DND-41 (cell line): ENCODE measurements around the gene ADRA2B.

Experiments used
- ATAC-seq: fragments of 200-7000 bp; cut with Tn5 transposase; 3 replicates; pipeline ENCODE4 v1.9.1; 2021; ENCODE audit warnings: low read depth; ENCODE audit not compliant: insufficient read depth
- DNase-seq: peaks from one replicate; pipeline ENCODE4 v3.0.0-alpha.2; 2020
- H2AFZ ChIP-seq: 2 replicates; pipeline ENCODE4 v1.6.0; 2012; ENCODE audit warnings: low read depth, low read length
- H3K27ac ChIP-seq: 2 replicates; pipeline ENCODE4 v1.5.1; 2012; ENCODE audit warnings: low read length, inconsistent platforms
- H3K27me3 ChIP-seq: fragments of 200-600 bp; sonication (generic); 2 replicates; pipeline ENCODE4 v1.6.0; 2012; ENCODE audit warnings: low read length, mild to moderate bottlenecking, inconsistent platforms; ENCODE audit not compliant: insufficient read depth, poor library complexity
- H3K36me3 ChIP-seq: 2 replicates; pipeline ENCODE4 v1.5.1; 2012; ENCODE audit warnings: low read length, inconsistent platforms; ENCODE audit not compliant: insufficient read depth
- H3K4me1 ChIP-seq: 2 replicates; pipeline ENCODE4 v1.5.1; 2012; ENCODE audit warnings: mild to moderate bottlenecking, low read length; ENCODE audit not compliant: insufficient read depth
- H3K4me2 ChIP-seq: 2 replicates; pipeline ENCODE4 v1.6.0; 2012; ENCODE audit warnings: mild to moderate bottlenecking, moderate library complexity, low read length, inconsistent platforms; ENCODE audit not compliant: insufficient read depth
- H3K4me3 ChIP-seq, 2 experiments: fragments of 200-600 bp in 1 of 2; shearing (Covaris generic) in 1 of 2; 2 replicates each; pipeline ENCODE4 v1.5.1; 2012 to 2016; ENCODE audit warnings: inconsistent platforms in 2 of 2, low read length in 2 of 2, mild to moderate bottlenecking in 2 of 2, low read depth in 1 of 2, moderate library complexity in 1 of 2
- H3K79me2 ChIP-seq: 2 replicates; pipeline ENCODE4 v1.6.0; 2012; ENCODE audit warnings: low read length, inconsistent platforms; ENCODE audit not compliant: insufficient read depth
- H3K9ac ChIP-seq: 2 replicates; pipeline ENCODE4 v1.6.0; 2012; ENCODE audit warnings: low read depth, mild to moderate bottlenecking, inconsistent platforms, low read length, moderate library complexity
- H3K9me3 ChIP-seq: 2 replicates; pipeline ENCODE4 v1.5.1; 2012; ENCODE audit warnings: low read length, moderate library complexity, mild to moderate bottlenecking, inconsistent platforms; ENCODE audit not compliant: insufficient read depth, severe bottlenecking
- H4K20me1 ChIP-seq: 2 replicates; pipeline ENCODE4 v1.6.0; 2012; ENCODE audit warnings: low read length; ENCODE audit not compliant: insufficient read depth
- CTCF ChIP-seq: IDR thresholded peaks from 2 replicates; pipeline ENCODE4 v1.5.1; 2012; ENCODE audit warnings: borderline replicate concordance, low read length, moderate library complexity, mild to moderate bottlenecking; ENCODE audit not compliant: poor library complexity, severe bottlenecking; ENCODE audit errors: extremely low read depth
- EZH2 ChIP-seq: IDR thresholded peaks from 3 replicates; pipeline ENCODE4 v1.6.1; 2012; ENCODE audit warnings: borderline replicate concordance, low read depth, mild to moderate bottlenecking, moderate library complexity, low read length, inconsistent platforms; ENCODE audit not compliant: severe bottlenecking

ADRA2B gene

GRCh38 chr2:96091711-96092572 is 24.4 kb downstream of the ADRA2B start:
- Histone ChIP-seq H2AFZ (no peak overlapping the region), H3K9ac (no peak overlapping the region)
- no peak for ATAC-seq

GRCh38 chr2:96091141-96091710 is 25.1 kb downstream of the ADRA2B start:
- H2AFZ ChIP-seq: no peak overlapping the region

More at GRCh38 chr2:96091711-96092572, 24.4 kb downstream of the ADRA2B start:
- Histone ChIP-seq H3K4me2 (no peak overlapping the region), H3K4me1 (no peaks in the 10 kb centered on the region), H3K79me2 (no peaks in the 10 kb centered on the region), H4K20me1 (no peaks in the 10 kb centered on the region), H3K36me3 (no peaks in the 10 kb centered on the region), H3K27ac (no peak overlapping the region), H3K9me3 (no peaks in the 10 kb centered on the region), H3K27me3 (no peaks in the 10 kb centered on the region), H3K4me3 (no peak overlapping the region)
- TF ChIP-seq EZH2 (no peak), CTCF (no peak)
- peak; percentile 4 for DNase-seq

GRCh38 chr2:96090196-96090926 is 26.0 kb downstream of the ADRA2B start:
- H3K9ac ChIP-seq: no peak overlapping the region
- H2AFZ ChIP-seq: no peak overlapping the region
- no peak overlapping the region for H3K27ac ChIP-seq
- no peaks in the 10 kb centered on the region for H4K20me1 ChIP-seq
- H3K36me3 ChIP-seq: no peaks in the 10 kb centered on the region
- no peaks in the 10 kb centered on the region for H3K4me1 ChIP-seq
- no peak overlapping the region for H3K4me2 ChIP-seq
- no peak for ATAC-seq
- no peak overlapping the region for H3K4me3 ChIP-seq
- no peaks in the 10 kb centered on the region for H3K27me3 ChIP-seq
- H3K79me2 ChIP-seq: no peaks in the 10 kb centered on the region
- no peaks in the 10 kb centered on the region for H3K9me3 ChIP-seq
- TF ChIP-seq CTCF: no peak
- DNase-seq: no peak

More at GRCh38 chr2:96091141-96091710, 25.1 kb downstream of the ADRA2B start:
- Histone ChIP-seq H3K27ac (no peak overlapping the region), H4K20me1 (no peaks in the 10 kb centered on the region), H3K9ac (no peak overlapping the region), H3K4me2 (no peak overlapping the region), H3K4me1 (no peaks in the 10 kb centered on the region), H3K9me3 (no peaks in the 10 kb centered on the region), H3K4me3 (no peak overlapping the region), H3K27me3 (no peaks in the 10 kb centered on the region), H3K36me3 (no peaks in the 10 kb centered on the region), H3K79me2 (no peaks in the 10 kb centered on the region)
- TF ChIP-seq CTCF: no peak
- TF ChIP-seq EZH2: no peak
- DNase-seq: peak; percentile 2
- no peak for ATAC-seq
